Keratinocyte (primary cell): ENCODE data around the gene HOXB2. TPM values are rescaled to one million over a fixed set of nuclear protein-coding genes. Genes with fewer than 3 reads are reported as not detected.
"Not testable (repeated sequence)": the region's sequence is repeated elsewhere in the genome, so short reads cannot be mapped to it uniquely, and the experiment has no call there.

ENCODE experiments used
- DNase-seq: peaks from one replicate; pipeline ENCODE4 v3.0.0-alpha.2; 2011; ENCODE audit warnings: low read depth, missing footprints, low spot score
- FAIRE-seq: peaks from 2 replicates; lab custom pipeline; 2011; peaks lifted over from hg19 to GRCh38; lab: Jason Lieb, UNC
- H2AFZ ChIP-seq: 2 replicates; pipeline ENCODE4 v1.6.0; 2012; ENCODE audit warnings: low read length, control low read depth, inconsistent platforms; ENCODE audit not compliant: control insufficient read depth
- H3K27ac ChIP-seq: 2 replicates; pipeline ENCODE4 v1.5.1; 2011; ENCODE audit warnings: low read length; ENCODE audit not compliant: control insufficient read depth, insufficient read depth
- H3K27me3 ChIP-seq: 3 replicates; pipeline ENCODE4 v1.6.0; 2011; ENCODE audit warnings: low read length; ENCODE audit not compliant: control insufficient read depth, insufficient read depth; ENCODE audit errors: extremely low read depth
- H3K36me3 ChIP-seq, 2 experiments: 2 replicates in 1 of 2; 3 replicates in 1 of 2; pipeline ENCODE4 v1.5.1; 2011; ENCODE audit warnings: low read length in 2 of 2, mild to moderate bottlenecking in 1 of 2; ENCODE audit not compliant: control insufficient read depth in 2 of 2, insufficient read depth in 2 of 2; ENCODE audit errors: extremely low read depth in 1 of 2
- H3K4me1 ChIP-seq: 3 replicates; pipeline ENCODE4 v1.5.1; 2011; ENCODE audit warnings: low read length; ENCODE audit not compliant: control insufficient read depth, insufficient read depth; ENCODE audit errors: extremely low read depth
- H3K4me2 ChIP-seq: 3 replicates; pipeline ENCODE4 v1.6.0; 2011; ENCODE audit warnings: low read depth, low read length; ENCODE audit not compliant: control insufficient read depth, insufficient read depth; ENCODE audit errors: extremely low read depth
- H3K4me3 ChIP-seq, 3 experiments: fragments of 200-600 bp in 1 of 3; sonication (generic) in 1 of 3; 2 replicates in 2 of 3; 3 replicates in 1 of 3; pipeline ENCODE4 v1.5.1; 2011 to 2016; ENCODE audit warnings: low read length in 3 of 3, mild to moderate bottlenecking in 3 of 3, control low read depth in 2 of 3, inconsistent platforms in 1 of 3, low read depth in 1 of 3, mixed read lengths in 1 of 3, mixed run types in 1 of 3, moderate library complexity in 1 of 3; ENCODE audit not compliant: control insufficient read depth in 2 of 3, insufficient read depth in 2 of 3; ENCODE audit errors: extremely low read depth in 1 of 3
- H3K79me2 ChIP-seq: 2 replicates; pipeline ENCODE4 v1.6.0; 2012; ENCODE audit warnings: low read length; ENCODE audit not compliant: control insufficient read depth, insufficient read depth
- H3K9ac ChIP-seq: 3 replicates; pipeline ENCODE4 v1.6.0; 2011; ENCODE audit warnings: low read length; ENCODE audit not compliant: control insufficient read depth, insufficient read depth; ENCODE audit errors: extremely low read depth
- H3K9me1 ChIP-seq: 3 replicates; pipeline ENCODE4 v1.6.0; 2011; ENCODE audit warnings: low read length; ENCODE audit not compliant: control insufficient read depth, insufficient read depth; ENCODE audit errors: extremely low read depth
- H3K9me3 ChIP-seq: 2 replicates; pipeline ENCODE4 v1.5.1; 2012; ENCODE audit warnings: low read depth, low read length; ENCODE audit not compliant: control insufficient read depth
- H4K20me1 ChIP-seq: 3 replicates; pipeline ENCODE4 v1.6.0; 2011; ENCODE audit warnings: low read length; ENCODE audit not compliant: control insufficient read depth, insufficient read depth; ENCODE audit errors: extremely low read depth
- EZH2 ChIP-seq: IDR thresholded peaks from one replicate; pipeline ENCODE4 v1.6.1; 2012; ENCODE audit warnings: inconsistent platforms, mild to moderate bottlenecking, low read length, moderate library complexity
- dilution Hi-C: fragments of 300-500 bp; cut with MboI; formaldehyde crosslinking; loops from one replicate; pipeline ENCODE4 v1.7.0; 2020; ENCODE audit warnings: low sequenced_read_pairs; ENCODE audit not compliant: extremely low pct_ligation_motif_present
- polyA plus RNA-seq, 5 experiments: library from polyadenylated mRNA; depleted of rRNA in 3 of 5; stranded (reverse) in 3 of 5; stranded (forward) in 1 of 5; unstranded in 1 of 5; fragments of >200 nt; gene quantifications; 1 replicate in 1 of 5; 2 replicates in 3 of 5; 3 replicates in 1 of 5; pipeline versions ENCODE4 v1.2.1 to v1.2.3, GENCODE V29; 2011 to 2012; ENCODE audit warnings: missing spikeins in 2 of 5, low read depth in 1 of 5, low replicate concordance in 1 of 5
- TF ChIP-seq, protein P1 (sequence below), 3 experiments: IDR thresholded peaks in 1 of 3; conservative IDR thresholded peaks in 1 of 3; optimal IDR thresholded peaks in 1 of 3; 2 replicates in 2 of 3; 3 replicates in 1 of 3; pipeline versions ENCODE3 to v1.5.1; 2011; ENCODE audit warnings: low read length in 3 of 3, mild to moderate bottlenecking in 3 of 3, moderate library complexity in 2 of 3, control low read depth in 1 of 3, inconsistent platforms in 1 of 3; ENCODE audit not compliant: insufficient read depth in 2 of 3; ENCODE audit errors: extremely low read depth in 1 of 3

Gene HOXB2
- polyA plus RNA-seq, 1 donor (not counting 4 experiments of a cell fraction or from before 2014, with no cell fraction given), result 3.8 TPM

DNA sequence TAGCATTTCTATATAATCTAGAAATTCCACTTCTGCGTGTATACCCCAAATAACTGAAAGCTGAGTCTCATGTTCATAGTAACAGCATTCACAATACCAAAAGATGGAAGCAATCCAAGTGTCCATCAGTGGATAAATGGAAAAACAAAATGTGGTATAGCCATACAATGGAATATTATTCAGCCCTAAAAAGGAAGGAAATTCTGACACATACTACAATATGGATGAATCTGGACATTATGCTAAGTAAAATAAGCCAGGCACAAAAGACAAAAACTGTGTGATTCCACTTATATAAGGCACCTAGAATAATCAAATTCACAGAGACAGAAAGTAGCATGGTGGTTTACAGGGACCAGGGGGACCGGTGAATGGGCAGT, 34.5 kb downstream of the HOXB2 start:
- no peak overlapping the region for H3K4me3 ChIP-seq
- H3K9me1 ChIP-seq, result no peaks in the 10 kb centered on the region
- H3K9me3 ChIP-seq, result no peaks in the 10 kb centered on the region
- no peak for FAIRE-seq
- no peak overlapping the region for H3K27ac ChIP-seq
- dilution Hi-C loops, result no loop called here
- peaks cover 7% of the 10 kb centered on the region for H3K4me1 ChIP-seq
- TF ChIP-seq EZH2, result no peak
- TF ChIP-seq, protein P1, sequence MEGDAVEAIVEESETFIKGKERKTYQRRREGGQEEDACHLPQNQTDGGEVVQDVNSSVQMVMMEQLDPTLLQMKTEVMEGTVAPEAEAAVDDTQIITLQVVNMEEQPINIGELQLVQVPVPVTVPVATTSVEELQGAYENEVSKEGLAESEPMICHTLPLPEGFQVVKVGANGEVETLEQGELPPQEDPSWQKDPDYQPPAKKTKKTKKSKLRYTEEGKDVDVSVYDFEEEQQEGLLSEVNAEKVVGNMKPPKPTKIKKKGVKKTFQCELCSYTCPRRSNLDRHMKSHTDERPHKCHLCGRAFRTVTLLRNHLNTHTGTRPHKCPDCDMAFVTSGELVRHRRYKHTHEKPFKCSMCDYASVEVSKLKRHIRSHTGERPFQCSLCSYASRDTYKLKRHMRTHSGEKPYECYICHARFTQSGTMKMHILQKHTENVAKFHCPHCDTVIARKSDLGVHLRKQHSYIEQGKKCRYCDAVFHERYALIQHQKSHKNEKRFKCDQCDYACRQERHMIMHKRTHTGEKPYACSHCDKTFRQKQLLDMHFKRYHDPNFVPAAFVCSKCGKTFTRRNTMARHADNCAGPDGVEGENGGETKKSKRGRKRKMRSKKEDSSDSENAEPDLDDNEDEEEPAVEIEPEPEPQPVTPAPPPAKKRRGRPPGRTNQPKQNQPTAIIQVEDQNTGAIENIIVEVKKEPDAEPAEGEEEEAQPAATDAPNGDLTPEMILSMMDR (optimal IDR thresholded peaks at IDR 0.05 in 1 of 3, IDR thresholded peaks at IDR 0.05 in 1 of 3, conservative IDR thresholded peaks at IDR 0.05 in 1 of 3; ENCODE audit: extremely low read depth in 1 of 3, insufficient read depth in 2 of 3, low read length in 3 of 3), result no peak
- no peak overlapping the region for H3K4me2 ChIP-seq
- H2AFZ ChIP-seq, result no peak overlapping the region
- no peak overlapping the region for H3K9ac ChIP-seq
- no peaks in the 10 kb centered on the region for H3K36me3 ChIP-seq
- no peak for DNase-seq
- no peaks in the 10 kb centered on the region for H3K79me2 ChIP-seq
- no peaks in the 10 kb centered on the region for H4K20me1 ChIP-seq
- H3K27me3 ChIP-seq, result peaks cover 23% of the 10 kb centered on the region

DNA sequence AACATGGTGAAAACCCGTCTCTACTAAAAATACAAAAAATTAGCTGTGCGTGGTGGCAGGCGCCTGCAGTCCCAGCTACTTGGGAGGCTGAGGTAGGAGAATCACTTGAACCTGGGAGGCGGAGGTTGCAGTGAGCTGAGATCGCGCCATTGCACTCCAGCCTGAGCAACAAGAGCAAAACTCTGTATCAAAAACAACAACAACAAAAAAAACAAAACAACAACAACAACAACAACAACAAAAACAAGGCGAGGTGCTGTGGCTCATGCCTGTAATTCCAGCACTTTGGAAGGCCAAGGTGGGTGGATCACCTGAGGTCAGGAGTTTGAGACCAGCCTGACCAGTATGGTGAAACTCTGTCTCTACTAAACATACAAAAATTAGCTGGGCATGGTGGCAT, 35.2 kb downstream of the HOXB2 start:
- H3K9me1 ChIP-seq, H3K9me3 ChIP-seq, dilution Hi-C loops, DNase-seq, H3K4me3 ChIP-seq, H3K4me2 ChIP-seq, H3K36me3 ChIP-seq, H3K4me1 ChIP-seq, H3K27ac ChIP-seq, H3K9ac ChIP-seq, H3K79me2 ChIP-seq, H4K20me1 ChIP-seq, H2AFZ ChIP-seq, FAIRE-seq: not testable (repeated sequence)
- peaks cover 17% of the 10 kb centered on the region for H3K27me3 ChIP-seq

DNA sequence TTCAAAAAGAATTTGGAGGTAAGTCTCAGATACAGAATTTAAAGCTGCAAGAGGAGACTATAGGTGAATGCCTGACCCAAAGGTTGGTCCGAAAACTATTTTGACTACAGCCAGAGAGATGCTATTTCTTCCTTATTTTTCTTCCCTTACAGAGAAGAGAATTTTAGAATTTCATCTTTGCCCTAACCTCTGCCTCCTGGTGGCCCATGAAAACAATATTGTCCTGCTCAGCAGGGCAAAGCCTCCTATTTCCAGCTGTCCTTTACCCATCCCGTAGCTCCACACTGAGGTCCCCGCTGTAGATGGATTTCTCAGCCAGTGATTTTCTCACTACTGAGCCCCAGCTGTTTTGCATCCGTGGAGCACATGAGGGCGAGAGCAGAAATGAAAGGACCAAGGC, 38.7 kb downstream of the HOXB2 start:
- no peak overlapping the region for H3K4me2 ChIP-seq
- H3K9me3 ChIP-seq, result no peaks in the 10 kb centered on the region
- no peak overlapping the region for H2AFZ ChIP-seq
- dilution Hi-C loops, result no loop called here
- H4K20me1 ChIP-seq, result no peaks in the 10 kb centered on the region
- no peaks in the 10 kb centered on the region for H3K27me3 ChIP-seq
- no peaks in the 10 kb centered on the region for H3K9me1 ChIP-seq
- DNase-seq, result no peak
- H3K4me1 ChIP-seq, result peaks cover 7% of the 10 kb centered on the region
- no peak for FAIRE-seq
- no peak for TF ChIP-seq EZH2
- TF ChIP-seq, protein P1 (optimal IDR thresholded peaks at IDR 0.05 in 1 of 3, IDR thresholded peaks at IDR 0.05 in 1 of 3, conservative IDR thresholded peaks at IDR 0.05 in 1 of 3; ENCODE audit: extremely low read depth in 1 of 3, insufficient read depth in 2 of 3, low read length in 3 of 3), result no peak
- H3K79me2 ChIP-seq, result no peaks in the 10 kb centered on the region
- H3K9ac ChIP-seq, result no peak overlapping the region
- no peaks in the 10 kb centered on the region for H3K36me3 ChIP-seq
- no peak overlapping the region for H3K27ac ChIP-seq
- H3K4me3 ChIP-seq, result no peak overlapping the region
